Measurements from ENCODE around the gene CNTNAP2. TPM values are rescaled to one million over a fixed set of nuclear protein-coding genes. Genes with fewer than 3 reads are reported as not detected.

The CNTNAP2 gene
- total RNA-seq, 1 experiment from 2014 or later = 0.03 TPM

DNA sequence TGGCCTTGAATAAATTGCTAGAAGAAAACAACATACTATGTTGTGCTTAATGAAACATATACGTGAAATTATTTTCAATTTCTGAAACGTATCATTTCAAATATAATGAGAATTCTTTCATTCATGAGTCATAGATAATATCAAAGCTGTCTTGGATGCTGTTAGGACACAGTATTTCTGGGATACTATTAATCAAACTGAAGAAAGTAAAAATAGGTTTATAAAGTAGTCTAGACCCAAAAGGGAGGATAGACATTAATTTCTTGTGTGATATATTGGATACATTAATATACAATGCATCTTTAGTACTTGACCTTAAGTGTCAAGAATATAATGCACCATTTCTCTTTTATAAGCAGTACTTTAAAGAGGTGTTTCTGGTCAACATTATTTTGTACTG is 89.7 kb downstream of the CNTNAP2 start:
- intact Hi-C loops (cut with micrococcal nuclease; ENCODE audit: unreplicated experiment) = no loop called here
- DNase-seq (ENCODE audit: low read depth, low spot score) = no peak
- Histone ChIP-seq H3K9me3 (ENCODE audit: control insufficient read depth, insufficient read depth, low read depth, low read length) (no peaks in the 10 kb centered on the region), H3K36me3 (ENCODE audit: control insufficient read depth, insufficient read depth, low read length) (no peaks in the 10 kb centered on the region), H3K27me3 (ENCODE audit: control insufficient read depth, insufficient read depth, low read length) (no peaks in the 10 kb centered on the region), H3K27ac (ENCODE audit: low read length) (no peak overlapping the region), H3K4me1 (ENCODE audit: control insufficient read depth, insufficient read depth, low read length) (no peaks in the 10 kb centered on the region), H3K4me3 (ENCODE audit: low read depth in 2 of 2, low read length in 2 of 2) (no peak overlapping the region)
- BruUV-seq (replicated peaks) = no TSS peak
- CTCF ChIA-PET = no interaction called here
- no peak for ATAC-seq
- TF ChIP-seq TCF7L2 (IDR thresholded peaks at IDR 0.05; ENCODE audit: low read depth, low read length) (no peak), SIN3A (IDR thresholded peaks at IDR 0.05; ENCODE audit: borderline replicate concordance, insufficient read depth, low read depth, low read length) (no peak), CTCF (IDR thresholded peaks at IDR 0.05) (no peak), POLR2AphosphoS5 (IDR thresholded peaks at IDR 0.05; ENCODE audit: low read depth, low read length) (no peak)
- TF ChIP-seq, protein P1, sequence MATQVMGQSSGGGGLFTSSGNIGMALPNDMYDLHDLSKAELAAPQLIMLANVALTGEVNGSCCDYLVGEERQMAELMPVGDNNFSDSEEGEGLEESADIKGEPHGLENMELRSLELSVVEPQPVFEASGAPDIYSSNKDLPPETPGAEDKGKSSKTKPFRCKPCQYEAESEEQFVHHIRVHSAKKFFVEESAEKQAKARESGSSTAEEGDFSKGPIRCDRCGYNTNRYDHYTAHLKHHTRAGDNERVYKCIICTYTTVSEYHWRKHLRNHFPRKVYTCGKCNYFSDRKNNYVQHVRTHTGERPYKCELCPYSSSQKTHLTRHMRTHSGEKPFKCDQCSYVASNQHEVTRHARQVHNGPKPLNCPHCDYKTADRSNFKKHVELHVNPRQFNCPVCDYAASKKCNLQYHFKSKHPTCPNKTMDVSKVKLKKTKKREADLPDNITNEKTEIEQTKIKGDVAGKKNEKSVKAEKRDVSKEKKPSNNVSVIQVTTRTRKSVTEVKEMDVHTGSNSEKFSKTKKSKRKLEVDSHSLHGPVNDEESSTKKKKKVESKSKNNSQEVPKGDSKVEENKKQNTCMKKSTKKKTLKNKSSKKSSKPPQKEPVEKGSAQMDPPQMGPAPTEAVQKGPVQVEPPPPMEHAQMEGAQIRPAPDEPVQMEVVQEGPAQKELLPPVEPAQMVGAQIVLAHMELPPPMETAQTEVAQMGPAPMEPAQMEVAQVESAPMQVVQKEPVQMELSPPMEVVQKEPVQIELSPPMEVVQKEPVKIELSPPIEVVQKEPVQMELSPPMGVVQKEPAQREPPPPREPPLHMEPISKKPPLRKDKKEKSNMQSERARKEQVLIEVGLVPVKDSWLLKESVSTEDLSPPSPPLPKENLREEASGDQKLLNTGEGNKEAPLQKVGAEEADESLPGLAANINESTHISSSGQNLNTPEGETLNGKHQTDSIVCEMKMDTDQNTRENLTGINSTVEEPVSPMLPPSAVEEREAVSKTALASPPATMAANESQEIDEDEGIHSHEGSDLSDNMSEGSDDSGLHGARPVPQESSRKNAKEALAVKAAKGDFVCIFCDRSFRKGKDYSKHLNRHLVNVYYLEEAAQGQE (IDR thresholded peaks at IDR 0.05; ENCODE audit: insufficient read depth in 1 of 2, low read depth in 2 of 2, low read length in 1 of 2) = no peak
- in situ Hi-C loops (cut with HindIII; ENCODE audit: low pct_unique_long_range_greater_than_20kb, low sequenced_read_pairs) = no loop called here
- POLR2A ChIA-PET = no interaction called here

GRCh38 chr7:146208492-146208891 is 91.9 kb downstream of the CNTNAP2 start:
- Histone ChIP-seq H3K9me3 (ENCODE audit: control insufficient read depth, insufficient read depth, low read depth, low read length) (no peaks in the 10 kb centered on the region), H3K4me1 (ENCODE audit: control insufficient read depth, insufficient read depth, low read length) (no peaks in the 10 kb centered on the region), H3K27me3 (ENCODE audit: control insufficient read depth, insufficient read depth, low read length) (no peaks in the 10 kb centered on the region), H3K36me3 (ENCODE audit: control insufficient read depth, insufficient read depth, low read length) (no peaks in the 10 kb centered on the region), H3K27ac (ENCODE audit: low read length) (no peak overlapping the region), H3K4me3 (ENCODE audit: low read depth in 2 of 2, low read length in 2 of 2) (no peak overlapping the region)
- intact Hi-C loops (cut with micrococcal nuclease; ENCODE audit: unreplicated experiment) = no loop called here
- CTCF ChIA-PET = no interaction called here
- in situ Hi-C loops (cut with HindIII; ENCODE audit: low pct_unique_long_range_greater_than_20kb, low sequenced_read_pairs) = no loop called here
- no TSS peak for BruUV-seq (replicated peaks)
- ATAC-seq (no peak), DNase-seq (ENCODE audit: low read depth, low spot score) (no peak)
- TF ChIP-seq CTCF (IDR thresholded peaks at IDR 0.05) = no peak
- TF ChIP-seq SIN3A (IDR thresholded peaks at IDR 0.05; ENCODE audit: borderline replicate concordance, insufficient read depth, low read depth, low read length) = no peak
- TF ChIP-seq, protein P1 (IDR thresholded peaks at IDR 0.05; ENCODE audit: insufficient read depth in 1 of 2, low read depth in 2 of 2, low read length in 1 of 2) = no peak
- TF ChIP-seq TCF7L2 (IDR thresholded peaks at IDR 0.05; ENCODE audit: low read depth, low read length) = no peak
- TF ChIP-seq POLR2AphosphoS5 (IDR thresholded peaks at IDR 0.05; ENCODE audit: low read depth, low read length) = no peak
- POLR2A ChIA-PET = no interaction called here
